Measurements from ENCODE around the gene SFXN5. TPM values are rescaled to one million over a fixed set of nuclear protein-coding genes. Genes with fewer than 3 reads are reported as not detected.

Gene SFXN5
- total RNA-seq, 1 experiment from 2014 or later: 11.3 TPM

DNA sequence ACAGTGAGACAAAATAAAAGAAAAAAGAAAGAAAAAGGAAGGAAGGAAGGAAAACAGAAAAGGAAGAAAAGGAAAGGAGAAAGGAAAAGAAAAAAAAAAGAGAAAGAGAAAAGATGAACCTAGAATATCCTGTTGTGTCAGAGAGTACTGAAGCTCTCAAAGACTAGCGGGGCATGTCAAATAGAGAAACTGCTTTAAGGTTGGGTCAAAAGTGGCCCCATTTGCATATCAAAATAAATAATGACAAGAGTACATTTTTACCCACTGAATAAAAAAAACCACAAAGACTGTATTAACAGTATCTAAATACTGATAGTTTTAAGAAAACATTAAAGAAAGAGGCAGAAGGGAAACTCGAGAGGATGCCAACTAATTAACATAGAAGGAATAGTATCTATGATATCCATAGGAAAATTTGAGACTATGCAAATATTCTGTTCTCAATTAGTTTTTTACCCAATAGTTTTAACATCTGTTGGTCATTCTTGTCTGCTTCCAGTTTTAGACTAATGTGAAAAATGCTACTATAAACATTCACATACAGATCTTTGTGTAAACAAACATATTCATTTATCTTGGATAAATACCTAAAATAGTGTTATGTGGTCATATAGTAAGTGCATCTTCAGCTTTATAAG lies 53.2 kb downstream of the SFXN5 start:
- Mint-ChIP-seq H3K27me3 (ENCODE audit: unreplicated experiment) (no peaks in the 10 kb centered on the region), H3K36me3 (ENCODE audit: insufficient read depth, unreplicated experiment) (no peaks in the 10 kb centered on the region), H3K4me3 (ENCODE audit: low read depth, unreplicated experiment) (no peak overlapping the region), H3K4me1 (ENCODE audit: low read depth, unreplicated experiment) (no peaks in the 10 kb centered on the region), H3K27ac (ENCODE audit: unreplicated experiment) (no peak overlapping the region), H3K9me3 (ENCODE audit: low read depth, unreplicated experiment) (no peaks in the 10 kb centered on the region)
- no peak for DNase-seq
- CTCF ChIA-PET: no interaction called here
- no TSS peak for BruUV-seq (replicated peaks)
- intact Hi-C loops (cut with micrococcal nuclease; ENCODE audit: unreplicated experiment): no loop called here
- TF ChIP-seq, protein P1, sequence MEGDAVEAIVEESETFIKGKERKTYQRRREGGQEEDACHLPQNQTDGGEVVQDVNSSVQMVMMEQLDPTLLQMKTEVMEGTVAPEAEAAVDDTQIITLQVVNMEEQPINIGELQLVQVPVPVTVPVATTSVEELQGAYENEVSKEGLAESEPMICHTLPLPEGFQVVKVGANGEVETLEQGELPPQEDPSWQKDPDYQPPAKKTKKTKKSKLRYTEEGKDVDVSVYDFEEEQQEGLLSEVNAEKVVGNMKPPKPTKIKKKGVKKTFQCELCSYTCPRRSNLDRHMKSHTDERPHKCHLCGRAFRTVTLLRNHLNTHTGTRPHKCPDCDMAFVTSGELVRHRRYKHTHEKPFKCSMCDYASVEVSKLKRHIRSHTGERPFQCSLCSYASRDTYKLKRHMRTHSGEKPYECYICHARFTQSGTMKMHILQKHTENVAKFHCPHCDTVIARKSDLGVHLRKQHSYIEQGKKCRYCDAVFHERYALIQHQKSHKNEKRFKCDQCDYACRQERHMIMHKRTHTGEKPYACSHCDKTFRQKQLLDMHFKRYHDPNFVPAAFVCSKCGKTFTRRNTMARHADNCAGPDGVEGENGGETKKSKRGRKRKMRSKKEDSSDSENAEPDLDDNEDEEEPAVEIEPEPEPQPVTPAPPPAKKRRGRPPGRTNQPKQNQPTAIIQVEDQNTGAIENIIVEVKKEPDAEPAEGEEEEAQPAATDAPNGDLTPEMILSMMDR (IDR thresholded peaks at IDR 0.05; ENCODE audit: unreplicated experiment): no peak

DNA sequence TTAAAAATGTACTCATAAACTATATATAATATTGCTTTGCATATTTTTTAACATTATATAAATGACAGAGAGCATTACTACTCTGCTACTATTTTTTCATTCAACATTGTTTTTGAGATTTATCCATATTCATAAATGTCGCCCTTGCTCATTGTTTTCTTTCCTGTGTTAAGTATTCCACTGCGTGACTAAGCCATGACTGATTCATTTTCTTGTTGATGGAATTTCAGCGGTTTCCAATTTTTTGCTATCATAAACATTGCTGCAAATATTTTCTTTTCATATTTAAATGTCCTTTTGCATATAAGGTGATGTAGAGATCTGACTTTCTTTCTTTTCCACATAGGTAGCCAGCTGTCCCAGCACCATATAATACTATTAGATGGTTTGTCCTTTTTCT lies 57.6 kb downstream of the SFXN5 start:
- intact Hi-C loops (cut with micrococcal nuclease; ENCODE audit: unreplicated experiment): no loop called here
- Mint-ChIP-seq H3K4me1 (ENCODE audit: low read depth, unreplicated experiment) (no peaks in the 10 kb centered on the region), H3K9me3 (ENCODE audit: low read depth, unreplicated experiment) (no peaks in the 10 kb centered on the region), H3K4me3 (ENCODE audit: low read depth, unreplicated experiment) (no peak overlapping the region), H3K27ac (ENCODE audit: unreplicated experiment) (no peak overlapping the region), H3K27me3 (ENCODE audit: unreplicated experiment) (no peaks in the 10 kb centered on the region), H3K36me3 (ENCODE audit: insufficient read depth, unreplicated experiment) (no peaks in the 10 kb centered on the region)
- TF ChIP-seq, protein P1 (IDR thresholded peaks at IDR 0.05; ENCODE audit: unreplicated experiment): no peak
- no TSS peak for BruUV-seq (replicated peaks)
- CTCF ChIA-PET: no interaction called here
- no peak for DNase-seq

DNA sequence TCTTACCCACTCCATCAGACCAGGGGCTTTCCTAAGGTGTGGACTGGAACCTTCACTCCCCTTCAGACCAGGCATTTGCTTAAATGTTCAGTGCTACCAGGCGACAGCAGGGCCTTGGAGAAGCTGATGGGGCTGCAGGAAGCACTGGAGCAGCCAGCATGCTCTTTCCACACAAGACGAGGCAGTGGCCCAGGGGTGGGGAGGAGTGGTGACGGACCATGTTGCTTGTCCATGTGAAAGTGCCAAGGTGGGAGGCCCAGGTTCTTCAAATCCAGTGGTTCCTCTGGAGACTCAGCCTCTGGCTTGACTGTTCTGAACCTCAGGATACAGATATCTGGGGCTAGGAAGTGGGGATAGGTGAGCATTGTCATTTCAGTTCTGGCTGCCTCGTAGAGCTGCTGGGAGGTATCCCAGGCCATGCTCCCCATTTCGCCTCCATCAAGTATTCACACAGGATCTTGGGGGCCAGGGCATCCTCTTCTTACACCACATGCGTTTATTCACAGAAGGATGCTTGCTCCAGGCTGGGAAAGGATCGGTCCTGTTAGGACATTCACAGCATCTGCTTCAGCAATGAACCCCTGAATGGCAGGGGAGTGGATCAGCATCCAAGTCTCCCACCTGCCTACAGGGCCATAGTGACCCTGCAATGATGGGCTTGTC lies 62.2 kb downstream of the SFXN5 start:
- no peaks in the 10 kb centered on the region for H3K27me3 Mint-ChIP-seq (ENCODE audit: unreplicated experiment)
- no peak overlapping the region for H3K4me3 Mint-ChIP-seq (ENCODE audit: low read depth, unreplicated experiment)
- no peak for DNase-seq
- no peaks in the 10 kb centered on the region for H3K9me3 Mint-ChIP-seq (ENCODE audit: low read depth, unreplicated experiment)
- CTCF ChIA-PET: no interaction called here
- H3K36me3 Mint-ChIP-seq (ENCODE audit: insufficient read depth, unreplicated experiment): no peaks in the 10 kb centered on the region
- BruUV-seq (replicated peaks): no TSS peak
- intact Hi-C loops (cut with micrococcal nuclease; ENCODE audit: unreplicated experiment): no loop called here
- TF ChIP-seq, protein P1 (IDR thresholded peaks at IDR 0.05; ENCODE audit: unreplicated experiment): no peak
- H3K27ac Mint-ChIP-seq (ENCODE audit: unreplicated experiment): no peak overlapping the region
- H3K4me1 Mint-ChIP-seq (ENCODE audit: low read depth, unreplicated experiment): no peaks in the 10 kb centered on the region

DNA sequence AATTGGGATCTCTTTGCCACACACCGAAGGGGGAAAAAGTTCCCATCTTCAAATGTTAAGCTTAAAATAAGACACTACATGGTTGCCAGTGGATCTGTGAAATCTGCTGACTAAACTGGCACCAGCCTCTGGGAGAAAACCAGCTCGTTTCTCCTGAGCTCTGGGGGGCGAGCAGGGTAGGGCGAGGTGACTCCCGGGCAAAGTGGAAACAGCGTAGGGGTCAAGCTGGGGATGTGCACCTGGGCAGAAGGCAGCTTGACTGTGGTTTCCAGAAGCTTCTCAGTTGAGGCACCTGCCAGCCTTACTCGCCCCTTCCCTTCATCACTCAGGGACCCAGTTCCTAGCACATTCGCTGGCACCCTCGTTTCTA lies 62.8 kb downstream of the SFXN5 start:
- DNase-seq: no peak
- Mint-ChIP-seq H3K4me1 (ENCODE audit: low read depth, unreplicated experiment) (no peaks in the 10 kb centered on the region), H3K27ac (ENCODE audit: unreplicated experiment) (no peak overlapping the region), H3K36me3 (ENCODE audit: insufficient read depth, unreplicated experiment) (no peaks in the 10 kb centered on the region), H3K9me3 (ENCODE audit: low read depth, unreplicated experiment) (no peaks in the 10 kb centered on the region), H3K4me3 (ENCODE audit: low read depth, unreplicated experiment) (no peak overlapping the region), H3K27me3 (ENCODE audit: unreplicated experiment) (no peaks in the 10 kb centered on the region)
- CTCF ChIA-PET: no interaction called here
- BruUV-seq (replicated peaks): no TSS peak
- TF ChIP-seq, protein P1 (IDR thresholded peaks at IDR 0.05; ENCODE audit: unreplicated experiment): no peak
- intact Hi-C loops (cut with micrococcal nuclease; ENCODE audit: unreplicated experiment): no loop called here
